Endothelial cell (in vitro differentiated cells): ENCODE data around the gene ACTG2. TPM values are rescaled to one million over a fixed set of nuclear protein-coding genes. Genes with fewer than 3 reads are reported as not detected.

ENCODE experiments used
- DNase-seq: peaks from one replicate; pipeline ENCODE4 v3.0.0; 2021; ENCODE audit warnings: low spot score
- H3K27ac Mint-ChIP-seq: one replicate; pipeline ENCODE4 v1.8.0; 2021; ENCODE audit warnings: mixed read lengths, inconsistent platforms; ENCODE audit not compliant: unreplicated experiment
- H3K27me3 Mint-ChIP-seq: one replicate; pipeline ENCODE4 v1.8.0; 2021; ENCODE audit warnings: mild to moderate bottlenecking, moderate library complexity, mixed read lengths, inconsistent platforms; ENCODE audit not compliant: unreplicated experiment
- H3K36me3 Mint-ChIP-seq: one replicate; pipeline ENCODE4 v1.8.0; 2021; ENCODE audit warnings: mild to moderate bottlenecking, low read depth, mixed read lengths, inconsistent platforms; ENCODE audit not compliant: unreplicated experiment
- H3K4me1 Mint-ChIP-seq: one replicate; pipeline ENCODE4 v1.8.0; 2021; ENCODE audit warnings: mild to moderate bottlenecking, mixed read lengths, inconsistent platforms; ENCODE audit not compliant: unreplicated experiment
- H3K4me3 Mint-ChIP-seq: one replicate; pipeline ENCODE4 v1.8.0; 2021; ENCODE audit warnings: mild to moderate bottlenecking, mixed read lengths, inconsistent platforms; ENCODE audit not compliant: unreplicated experiment
- H3K9me3 Mint-ChIP-seq: one replicate; pipeline ENCODE4 v1.8.0; 2021; ENCODE audit warnings: mixed read lengths, inconsistent platforms; ENCODE audit not compliant: unreplicated experiment
- CTCF ChIP-seq: fragments of 200-600 bp; sonication (generic); IDR thresholded peaks from one replicate; pipeline ENCODE4 v1.5.0; 2021; ENCODE audit warnings: antibody characterized with exemption; ENCODE audit not compliant: unreplicated experiment
- total RNA-seq: library from RNA; stranded (reverse); fragmentation: NEBNext Ultra II Directional; extraction: Animal tissue kit (Norgen Biotek cat#: 25700); gene quantifications from one replicate; pipeline ENCODE4 v1.2.1, GENCODE V29; 2021; ENCODE audit not compliant: unreplicated experiment

ACTG2 gene
- total RNA-seq, 1 donor from 2014 or later, result 8.3 TPM

GRCh38 chr2:73907840-73908452, 15.1 kb downstream of the ACTG2 start:
- Mint-ChIP-seq H3K4me3 (no peak overlapping the region), H3K4me1 (peaks cover 4% of the 10 kb centered on the region), H3K27ac (no peak overlapping the region), H3K36me3 (no peaks in the 10 kb centered on the region), H3K27me3 (no peaks in the 10 kb centered on the region), H3K9me3 (no peaks in the 10 kb centered on the region)
- no peak for TF ChIP-seq CTCF
- DNase-seq, result no peak

GRCh38 chr2:73908689-73909652, 16.2 kb downstream of the ACTG2 start:
- no peak overlapping the region for H3K4me3 Mint-ChIP-seq
- no peak for DNase-seq
- H3K27me3 Mint-ChIP-seq, result no peaks in the 10 kb centered on the region
- H3K4me1 Mint-ChIP-seq, result peaks cover 4% of the 10 kb centered on the region
- no peaks in the 10 kb centered on the region for H3K36me3 Mint-ChIP-seq
- H3K9me3 Mint-ChIP-seq, result no peaks in the 10 kb centered on the region
- no peak overlapping the region for H3K27ac Mint-ChIP-seq
- no peak for TF ChIP-seq CTCF

- Mint-ChIP-seq H3K27me3 (no peaks in the 10 kb centered on the region), H3K36me3 (no peaks in the 10 kb centered on the region), H3K27ac (no peak overlapping the region), H3K4me3 (no peak overlapping the region), H3K4me1 (peaks cover 10% of the 10 kb centered on the region), H3K9me3 (no peaks in the 10 kb centered on the region)
- TF ChIP-seq CTCF, result no peak
- no peak for DNase-seq
Observed at GRCh38 chr2:73910873-73911547, 18.2 kb downstream of the ACTG2 start.

GRCh38 chr2:73911548-73912208, 18.9 kb downstream of the ACTG2 start:
- peaks cover 10% of the 10 kb centered on the region for H3K4me1 Mint-ChIP-seq
- no peak for DNase-seq
- H3K4me3 Mint-ChIP-seq, result no peak overlapping the region
- no peak for TF ChIP-seq CTCF
- no peak overlapping the region for H3K27ac Mint-ChIP-seq
- no peaks in the 10 kb centered on the region for H3K27me3 Mint-ChIP-seq
- no peaks in the 10 kb centered on the region for H3K9me3 Mint-ChIP-seq
- H3K36me3 Mint-ChIP-seq, result no peaks in the 10 kb centered on the region
